ENCODE measurements around the gene LARGE2.

DNA sequence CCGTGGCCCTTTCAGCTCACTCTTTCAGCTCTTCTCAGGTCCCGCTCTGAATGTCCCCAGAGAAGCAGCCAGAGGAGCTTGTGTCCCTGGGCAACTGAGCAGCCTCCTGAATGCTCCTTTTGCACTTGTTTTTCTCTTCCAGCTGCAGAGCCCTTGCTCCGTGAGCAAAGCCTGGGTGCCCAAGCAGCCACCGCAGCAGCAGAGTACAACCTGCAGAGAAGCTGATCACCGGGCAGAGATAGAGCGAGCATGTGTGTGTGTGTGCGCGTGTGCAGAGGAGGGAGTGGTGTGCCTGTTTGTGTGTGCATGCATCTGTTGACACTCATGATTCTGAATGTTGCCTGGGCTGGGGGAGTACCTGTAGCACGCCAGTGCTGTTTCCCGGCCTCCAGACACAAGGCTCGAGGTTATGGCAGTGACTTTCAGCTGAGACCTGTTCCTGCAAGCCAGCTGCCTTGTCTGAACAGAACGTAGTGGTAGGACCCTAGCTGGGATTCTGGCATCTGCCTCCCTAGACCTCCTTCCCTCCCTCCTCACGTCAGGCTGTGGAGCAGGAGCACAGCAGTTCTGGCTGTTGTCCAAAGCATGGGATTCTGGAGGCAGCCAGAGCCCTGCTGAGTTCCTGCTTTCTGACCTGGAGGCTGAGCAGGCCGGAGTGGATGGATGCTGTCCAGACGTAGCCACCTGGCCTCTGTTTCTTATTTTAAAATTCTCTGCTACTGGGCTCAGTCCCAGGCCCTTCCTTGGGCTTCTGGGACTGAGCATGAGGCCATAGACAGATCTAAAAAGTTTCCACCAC lies 41.5 kb upstream of the LARGE2 start:
- TF ChIP-seq CTCF (IDR thresholded peaks at IDR 0.05) (no peak), POLR2A (IDR thresholded peaks at IDR 0.05) (no peak), POLR2AphosphoS5 (IDR thresholded peaks at IDR 0.05) (peak in 1 of 3 donors; percentile 40), EP300 (IDR thresholded peaks at IDR 0.05; ENCODE audit: low read depth) (no peak)

Data from transverse colon (tissue), 4 donors.